ENCODE data around the gene SMG9. TPM values are rescaled to one million over a fixed set of nuclear protein-coding genes. Genes with fewer than 3 reads are reported as not detected.

The SMG9 gene
- total RNA-seq, 5 donors from 2014 or later (not counting 1 experiment from before 2014, with no cell fraction given), result 50.3 to 64.3 (median 56.8) TPM

DNA sequence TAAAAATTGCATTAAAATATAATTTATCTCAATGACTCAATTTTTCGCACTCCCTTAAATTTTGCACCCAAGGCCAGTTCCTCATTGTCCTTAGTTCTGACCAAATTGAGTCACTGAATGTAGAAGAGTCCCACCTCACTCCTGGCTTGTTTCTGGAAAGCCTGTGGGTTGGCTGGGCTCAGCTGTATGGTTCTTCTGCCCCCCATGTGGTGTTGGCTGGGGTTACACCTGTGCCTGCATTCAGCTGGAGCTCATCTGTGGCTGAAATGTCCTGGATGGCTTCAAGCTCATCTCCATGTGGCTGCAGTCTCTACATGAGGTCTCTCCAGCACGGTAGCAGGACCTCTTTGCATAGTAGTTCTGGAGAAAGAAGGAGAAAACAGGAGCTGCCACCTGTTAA lies 46.0 kb downstream of the SMG9 start:
- ATAC-seq (replicated peaks in 1 of 4) (no peak), DNase-seq (no peak)
- Mint-ChIP-seq H3K9me3 (peaks cover 0 to 8% (median 5%) of the 10 kb centered on the region in 3 donors), H3K4me1 (no peaks in the 10 kb centered on the region), H3K36me3 (peaks cover 3% of the 10 kb centered on the region), H3K27me3 (peaks cover 16 to 19% of the 10 kb centered on the region in 2 donors), H3K4me3 (no peak overlapping the region), H3K27ac (no peak overlapping the region)
- H3K36me3 ChIP-seq (ENCODE audit: control insufficient read depth in 2 of 2, extremely low read depth in 1 of 2, insufficient read depth in 1 of 2, low read length in 1 of 2), result no peaks in the 10 kb centered on the region
- no peaks in the 10 kb centered on the region for H3K9me3 ChIP-seq
- peaks cover 0 to 20% of the 10 kb centered on the region in 2 experiments for H3K27me3 ChIP-seq (replicated peaks in 1 of 2; ENCODE audit: control insufficient read depth in 2 of 2, extremely low read depth in 1 of 2, insufficient read depth in 2 of 2, low read length in 1 of 2)
- no peaks in the 10 kb centered on the region for H3K4me1 ChIP-seq (ENCODE audit: control insufficient read depth in 1 of 2, extremely low read depth in 1 of 2, insufficient read depth in 2 of 2, low read length in 2 of 2)
- whole genome bisulfite sequencing (ENCODE audit: insufficient coverage), result 56% methylated on average over 1 of the region's 2 CpGs
- POLR2A ChIA-PET, result no interaction called here
- H3K4me3 ChIP-seq (ENCODE audit: control insufficient read depth in 1 of 2, extremely low read depth in 1 of 2, low read length in 1 of 2), result no peak overlapping the region
- CTCF ChIA-PET, result interaction anchor here in 1 of 2 donors (0.6 kb wide), 1 partner anchor 276 kb away, joined by 3 read pairs; no protein-coding TSS in a partner anchor
- H3K27ac ChIP-seq (ENCODE audit: low read length), result no peak overlapping the region

DNA sequence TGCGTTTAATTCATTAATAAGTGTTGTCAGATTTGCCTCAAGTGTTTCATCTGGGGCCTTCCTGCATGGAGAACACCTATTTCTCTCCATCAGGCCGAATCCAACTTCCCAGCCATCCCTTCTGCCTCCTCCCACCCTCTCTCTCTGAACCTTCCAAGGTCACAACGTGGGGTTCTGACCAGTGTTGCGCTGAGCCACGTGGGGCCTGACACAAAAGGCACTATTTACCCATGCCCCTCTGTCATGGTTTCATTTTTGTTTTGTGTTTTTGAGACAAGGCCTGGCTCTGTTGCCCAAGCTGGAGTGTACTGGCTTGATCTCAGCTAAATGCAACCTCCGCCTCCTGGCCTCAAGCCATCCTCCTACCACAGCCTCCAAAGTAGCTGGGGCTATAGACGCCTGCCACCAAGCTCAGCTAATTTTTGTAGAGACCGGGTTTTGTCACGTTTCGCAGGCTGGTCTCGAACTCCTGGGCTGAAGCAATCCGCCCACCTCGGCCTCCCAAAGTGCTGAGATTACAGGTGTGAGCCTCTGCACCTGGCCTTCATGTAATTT lies 47.5 kb downstream of the SMG9 start:
- peaks cover 0 to 8% (median 5%) of the 10 kb centered on the region in 3 donors for H3K9me3 Mint-ChIP-seq
- H3K9me3 ChIP-seq, result no peaks in the 10 kb centered on the region
- ATAC-seq (replicated peaks in 1 of 4), result no peak
- ChIA-PET CTCF (no interaction called here), POLR2A (no interaction called here)
- no peaks in the 10 kb centered on the region for H3K4me1 ChIP-seq (ENCODE audit: control insufficient read depth in 1 of 2, extremely low read depth in 1 of 2, insufficient read depth in 2 of 2, low read length in 2 of 2)
- H3K4me1 Mint-ChIP-seq, result peaks cover 0 to 2% (median 1%) of the 10 kb centered on the region in 3 donors
- no peak for DNase-seq
- H3K4me3 Mint-ChIP-seq, result no peak overlapping the region
- H3K4me3 ChIP-seq (ENCODE audit: control insufficient read depth in 1 of 2, extremely low read depth in 1 of 2, low read length in 1 of 2), result no peak overlapping the region
- WGBS (ENCODE audit: insufficient coverage), result 89% methylated on average over 10 of the region's 13 CpGs
- H3K36me3 Mint-ChIP-seq, result peaks cover 3% of the 10 kb centered on the region
- H3K27ac ChIP-seq (ENCODE audit: low read length), result no peak overlapping the region
- peaks cover 0 to 10% of the 10 kb centered on the region in 2 experiments for H3K27me3 ChIP-seq (replicated peaks in 1 of 2; ENCODE audit: control insufficient read depth in 2 of 2, extremely low read depth in 1 of 2, insufficient read depth in 2 of 2, low read length in 1 of 2)
- H3K27ac Mint-ChIP-seq, result no peak overlapping the region
- no peaks in the 10 kb centered on the region for H3K36me3 ChIP-seq (ENCODE audit: control insufficient read depth in 2 of 2, extremely low read depth in 1 of 2, insufficient read depth in 1 of 2, low read length in 1 of 2)
- peaks cover 11 to 14% of the 10 kb centered on the region in 2 donors for H3K27me3 Mint-ChIP-seq

DNA sequence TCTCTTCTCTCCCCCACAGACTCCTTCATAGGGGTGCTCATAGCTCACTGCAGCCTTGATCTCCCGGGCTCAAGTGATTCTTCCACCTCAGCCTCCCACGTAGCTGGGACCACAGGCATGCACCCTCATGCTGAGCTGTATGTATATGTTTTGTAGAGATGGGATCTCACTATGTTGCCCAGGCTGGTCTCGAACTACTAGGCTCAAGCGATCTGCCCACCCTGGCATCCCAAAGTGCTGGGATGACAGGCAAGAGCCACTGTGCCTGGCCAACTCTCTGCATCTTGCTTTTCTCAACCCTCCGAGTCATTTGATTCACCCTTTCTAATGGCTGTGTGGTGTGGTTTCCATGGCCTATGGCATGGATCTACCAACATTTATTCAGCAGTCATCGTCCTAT lies 49.0 kb downstream of the SMG9 start:
- ATAC-seq (replicated peaks in 1 of 4), result no peak
- Mint-ChIP-seq H3K4me3 (no peak overlapping the region), H3K4me1 (peaks cover 10 to 12% (median 12%) of the 10 kb centered on the region in 3 donors), H3K27ac (no peak overlapping the region), H3K9me3 (peaks cover 0 to 8% (median 5%) of the 10 kb centered on the region in 3 donors), H3K27me3 (peaks cover 6% of the 10 kb centered on the region in 2 donors), H3K36me3 (peaks cover 3% of the 10 kb centered on the region)
- 100% methylated on average over 1 of the region's 6 CpGs for WGBS (ENCODE audit: insufficient coverage)
- no peak for DNase-seq
- Histone ChIP-seq H3K4me3 (ENCODE audit: control insufficient read depth in 1 of 2, extremely low read depth in 1 of 2, low read length in 1 of 2) (no peak overlapping the region), H3K36me3 (ENCODE audit: control insufficient read depth in 2 of 2, extremely low read depth in 1 of 2, insufficient read depth in 1 of 2, low read length in 1 of 2) (no peaks in the 10 kb centered on the region), H3K9me3 (no peaks in the 10 kb centered on the region), H3K27me3 (replicated peaks in 1 of 2; ENCODE audit: control insufficient read depth in 2 of 2, extremely low read depth in 1 of 2, insufficient read depth in 2 of 2, low read length in 1 of 2) (peaks cover 0 to 7% of the 10 kb centered on the region in 2 experiments), H3K27ac (ENCODE audit: low read length) (no peak overlapping the region), H3K4me1 (ENCODE audit: control insufficient read depth in 1 of 2, extremely low read depth in 1 of 2, insufficient read depth in 2 of 2, low read length in 2 of 2) (peaks cover 0 to 6% of the 10 kb centered on the region in 2 experiments)
- ChIA-PET CTCF (interaction anchor here in 1 of 2 donors (0.6 kb wide), 1 partner anchor 37 kb away, joined by 10 read pairs; no protein-coding TSS in a partner anchor), POLR2A (no interaction called here)

DNA sequence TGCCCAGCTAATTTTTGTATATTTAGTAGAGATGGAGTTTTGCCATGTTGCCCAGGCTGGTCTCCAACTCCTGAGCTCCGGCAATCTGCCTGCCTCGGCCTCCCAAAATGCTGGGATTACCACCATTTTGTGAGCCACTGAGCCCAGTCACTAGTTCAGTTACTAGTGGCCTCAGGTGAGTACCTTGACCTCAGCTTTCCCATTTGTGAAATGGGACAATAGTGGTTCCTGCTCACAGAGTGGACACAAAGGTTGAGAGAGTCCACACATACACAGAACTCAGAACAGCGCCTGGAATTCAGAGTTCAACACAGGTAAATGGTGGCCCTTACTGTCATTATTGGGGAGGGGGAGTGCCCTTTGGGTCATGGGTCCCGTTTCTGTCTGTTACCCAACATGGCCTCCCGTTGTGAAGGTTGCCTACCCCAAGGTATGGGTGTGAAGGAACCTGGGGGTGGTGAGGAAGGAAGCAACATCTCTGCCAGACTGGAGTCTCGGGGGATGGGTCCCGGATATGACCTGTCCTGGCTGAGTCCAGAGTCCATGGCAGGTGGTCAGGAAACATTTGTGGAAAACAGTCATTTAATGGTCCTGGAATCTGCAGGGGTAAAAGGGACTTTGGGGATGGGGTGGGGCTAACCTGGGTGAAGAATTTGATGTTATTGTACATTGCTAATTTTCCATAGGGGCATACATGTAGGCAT lies 50.6 kb downstream of the SMG9 start:
- 80% methylated on average over 6 of the region's 7 CpGs for WGBS (ENCODE audit: insufficient coverage)
- Histone ChIP-seq H3K27ac (ENCODE audit: low read length) (no peak overlapping the region), H3K4me3 (ENCODE audit: control insufficient read depth in 1 of 2, extremely low read depth in 1 of 2, low read length in 1 of 2) (no peak overlapping the region), H3K36me3 (ENCODE audit: control insufficient read depth in 2 of 2, extremely low read depth in 1 of 2, insufficient read depth in 1 of 2, low read length in 1 of 2) (no peaks in the 10 kb centered on the region), H3K27me3 (replicated peaks in 1 of 2; ENCODE audit: control insufficient read depth in 2 of 2, extremely low read depth in 1 of 2, insufficient read depth in 2 of 2, low read length in 1 of 2) (peaks cover 0 to 9% of the 10 kb centered on the region in 2 experiments), H3K9me3 (no peaks in the 10 kb centered on the region), H3K4me1 (ENCODE audit: control insufficient read depth in 1 of 2, extremely low read depth in 1 of 2, insufficient read depth in 2 of 2, low read length in 2 of 2) (peaks cover 0 to 21% of the 10 kb centered on the region in 2 experiments)
- ChIA-PET POLR2A (interaction anchor here (0.6 to 0.7 kb wide), 2 partner anchors 21 to 22 kb away, joined by 3 read pairs; no protein-coding TSS in a partner anchor), CTCF (no interaction called here)
- Mint-ChIP-seq H3K9me3 (peaks cover 0 to 6% (median 3%) of the 10 kb centered on the region in 3 donors), H3K36me3 (peaks cover 1% of the 10 kb centered on the region), H3K4me1 (peaks cover 21 to 25% (median 22%) of the 10 kb centered on the region in 3 donors), H3K4me3 (no peak overlapping the region), H3K27me3 (peaks cover 6 to 7% of the 10 kb centered on the region in 2 donors), H3K27ac (no peak overlapping the region)
- DNase-seq, result no peak
- ATAC-seq (replicated peaks in 1 of 4), result no peak

DNA sequence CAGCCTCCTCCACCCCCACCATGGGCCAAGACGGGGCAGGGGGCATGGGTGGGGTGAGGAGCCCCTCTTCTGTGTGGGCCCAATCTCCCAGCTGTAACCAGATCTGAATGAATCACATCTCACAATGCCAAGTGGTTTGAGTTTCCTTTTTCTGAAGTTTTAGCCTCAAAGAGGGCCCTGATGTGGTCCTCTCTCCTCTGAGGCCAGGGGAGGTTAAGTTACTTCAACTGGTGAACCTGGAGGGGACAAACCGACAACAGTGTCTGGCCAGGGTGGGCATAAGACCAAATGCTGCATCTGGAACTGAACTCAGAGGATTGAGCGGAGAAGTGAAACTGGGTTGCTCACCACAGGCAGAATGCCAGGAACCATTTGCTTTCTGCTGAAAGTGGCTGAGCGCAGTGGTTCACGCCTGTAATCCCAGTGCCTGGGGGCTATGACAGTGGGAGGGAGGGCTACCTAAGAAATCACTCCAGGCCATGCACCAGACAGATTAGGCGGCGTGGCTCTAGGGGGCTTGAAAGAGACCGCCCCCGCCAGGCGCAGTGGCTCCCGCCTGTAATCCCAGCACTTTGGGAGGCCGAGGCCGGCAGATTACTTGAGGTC lies 54.3 kb downstream of the SMG9 start:
- Mint-ChIP-seq H3K4me1 (peaks cover 21 to 25% (median 22%) of the 10 kb centered on the region in 3 donors), H3K27ac (peak overlapping the region; percentile 92 to 94), H3K36me3 (no peaks in the 10 kb centered on the region), H3K4me3 (peak overlapping the region; percentile 60 to 83 (median 78)), H3K27me3 (peaks cover 8 to 13% of the 10 kb centered on the region in 2 donors), H3K9me3 (no peaks in the 10 kb centered on the region)
- no peaks in the 10 kb centered on the region for H3K9me3 ChIP-seq
- peak overlapping the region; percentile 87 for H3K27ac ChIP-seq (ENCODE audit: low read length)
- no peak overlapping the region for H3K4me3 ChIP-seq (ENCODE audit: control insufficient read depth in 1 of 2, extremely low read depth in 1 of 2, low read length in 1 of 2)
- ChIA-PET CTCF (interaction anchor here in 1 of 2 donors (0.5 to 1.3 kb wide), 2 partner anchors 32 to 1299 kb away, joined by 8 to 9 read pairs; no protein-coding TSS in a partner anchor), POLR2A (no interaction called here)
- peaks cover 0 to 23% of the 10 kb centered on the region in 2 experiments for H3K4me1 ChIP-seq (ENCODE audit: control insufficient read depth in 1 of 2, extremely low read depth in 1 of 2, insufficient read depth in 2 of 2, low read length in 2 of 2)
- H3K27me3 ChIP-seq (replicated peaks in 1 of 2; ENCODE audit: control insufficient read depth in 2 of 2, extremely low read depth in 1 of 2, insufficient read depth in 2 of 2, low read length in 1 of 2), result peaks cover 0 to 27% of the 10 kb centered on the region in 2 experiments
- peak in 5 of 35 experiments; percentile 1 to 23 (median 10) for DNase-seq
- no peaks in the 10 kb centered on the region for H3K36me3 ChIP-seq (ENCODE audit: control insufficient read depth in 2 of 2, extremely low read depth in 1 of 2, insufficient read depth in 1 of 2, low read length in 1 of 2)
- 94% methylated on average over 8 of the region's 13 CpGs for WGBS (ENCODE audit: insufficient coverage)
- ATAC-seq (replicated peaks in 1 of 4), result no peak
